ENCODE measurements around the gene SYT8.

DNA sequence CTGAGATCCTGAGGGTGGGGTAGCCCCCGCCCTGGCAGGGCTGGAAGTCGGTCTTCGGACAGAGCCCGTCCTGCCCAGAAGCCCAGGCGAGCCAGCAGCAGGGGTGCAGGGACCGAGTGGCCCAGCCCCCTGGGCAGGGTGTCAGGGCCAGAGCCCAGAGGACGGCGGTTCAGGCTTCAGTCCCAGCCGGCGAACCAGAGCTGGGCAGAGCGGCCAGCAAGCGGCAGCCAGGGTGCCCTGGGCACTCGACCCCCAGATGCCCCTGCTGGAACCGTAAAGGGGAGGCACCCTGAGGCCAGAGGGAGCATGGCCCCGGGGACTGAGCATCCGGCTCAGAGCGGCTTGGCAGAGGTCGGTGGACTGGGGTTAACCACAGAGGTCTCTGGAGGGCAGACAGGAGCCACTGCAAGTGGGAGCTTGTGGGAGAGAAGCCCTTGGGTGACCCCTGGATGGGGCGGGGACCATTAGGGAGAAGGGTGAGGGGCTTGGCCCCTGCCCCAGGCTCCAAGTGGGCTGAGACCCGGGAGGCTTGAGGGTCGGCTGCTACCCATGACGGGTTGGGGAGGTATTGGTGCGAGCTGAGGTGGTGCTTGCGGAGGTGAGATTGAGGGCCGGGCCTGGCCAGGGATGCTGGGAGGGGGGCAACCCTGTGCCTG lies 34.0 kb downstream of the SYT8 start:
- TF ChIP-seq, protein P1, sequence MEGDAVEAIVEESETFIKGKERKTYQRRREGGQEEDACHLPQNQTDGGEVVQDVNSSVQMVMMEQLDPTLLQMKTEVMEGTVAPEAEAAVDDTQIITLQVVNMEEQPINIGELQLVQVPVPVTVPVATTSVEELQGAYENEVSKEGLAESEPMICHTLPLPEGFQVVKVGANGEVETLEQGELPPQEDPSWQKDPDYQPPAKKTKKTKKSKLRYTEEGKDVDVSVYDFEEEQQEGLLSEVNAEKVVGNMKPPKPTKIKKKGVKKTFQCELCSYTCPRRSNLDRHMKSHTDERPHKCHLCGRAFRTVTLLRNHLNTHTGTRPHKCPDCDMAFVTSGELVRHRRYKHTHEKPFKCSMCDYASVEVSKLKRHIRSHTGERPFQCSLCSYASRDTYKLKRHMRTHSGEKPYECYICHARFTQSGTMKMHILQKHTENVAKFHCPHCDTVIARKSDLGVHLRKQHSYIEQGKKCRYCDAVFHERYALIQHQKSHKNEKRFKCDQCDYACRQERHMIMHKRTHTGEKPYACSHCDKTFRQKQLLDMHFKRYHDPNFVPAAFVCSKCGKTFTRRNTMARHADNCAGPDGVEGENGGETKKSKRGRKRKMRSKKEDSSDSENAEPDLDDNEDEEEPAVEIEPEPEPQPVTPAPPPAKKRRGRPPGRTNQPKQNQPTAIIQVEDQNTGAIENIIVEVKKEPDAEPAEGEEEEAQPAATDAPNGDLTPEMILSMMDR (IDR thresholded peaks at IDR 0.05), result no peak
- no peak for TF ChIP-seq POLR2A (IDR thresholded peaks at IDR 0.05)
